NCI-H510A (cell line): ENCODE results near the gene POLE.
A peak's percentile ranks its signal among the peaks of the same experiment; 100 is the strongest.

Source experiments
- DNase-seq: peaks from one replicate; lab custom pipeline; 2025; lab: John Stamatoyannopoulos, UW

The POLE gene

GRCh38 chr12:132629330-132629729 lies 57.8 kb downstream of the POLE start:
- no peak for DNase-seq

- DNase-seq: no peak
These were observed 61.3 kb downstream of the POLE start for GRCh38 chr12:132625731-132626430.

- DNase-seq: no peak
These were observed 62.1 kb downstream of the POLE start for GRCh38 chr12:132624910-132625630.

GRCh38 chr12:132624186-132624855 lies 62.8 kb downstream of the POLE start:
- no peak for DNase-seq

GRCh38 chr12:132623072-132623869 lies 63.9 kb downstream of the POLE start:
- DNase-seq: no peak

- DNase-seq: no peak
These were observed 64.6 kb downstream of the POLE start for GRCh38 chr12:132622437-132623071.

GRCh38 chr12:132621657-132622435 lies 65.3 kb downstream of the POLE start:
- DNase-seq: no peak

- no peak for DNase-seq
These were observed 66.1 kb downstream of the POLE start for GRCh38 chr12:132620899-132621656.

GRCh38 chr12:132620113-132620898 lies 66.8 kb downstream of the POLE start:
- DNase-seq: no peak

- DNase-seq: no peak
These were observed 67.6 kb downstream of the POLE start for GRCh38 chr12:132619386-132620112.

- DNase-seq: no peak
These were observed 68.1 kb downstream of the POLE start for GRCh38 chr12:132619071-132619385.

GRCh38 chr12:132618683-132619043 lies 68.5 kb downstream of the POLE start, which contains the start of gene P2RX2:
Gene P2RX2, plus strand, starts transcription at chr12:132618776. Its CDS starts 41 bp downstream, at chr12:132618817.
- no peak for DNase-seq

- DNase-seq: no peak
These were observed 69.1 kb downstream of the POLE start for GRCh38 chr12:132617822-132618682.

- no peak for DNase-seq
These were observed 69.9 kb downstream of the POLE start for GRCh38 chr12:132617135-132617701.

GRCh38 chr12:132615579-132616038 lies 71.5 kb downstream of the POLE start:
- DNase-seq: no peak

GRCh38 chr12:132614861-132615578 lies 72.1 kb downstream of the POLE start:
- DNase-seq: peak; percentile 46

- no peak for DNase-seq
These were observed 73.1 kb downstream of the POLE start for GRCh38 chr12:132614029-132614428.
